Peyer's patch (tissue), 4 donors: ENCODE results near the gene APBB3.

Source experiments
- CTCF ChIP-seq, 6 experiments: fragments of 450-650 bp in 4 of 6; fragments of 200-600 bp in 2 of 6; sonication (generic) in 1 of 6; IDR thresholded peaks; one replicate each; pipeline ENCODE4 v1.5.1; 2017 to 2019; ENCODE audit warnings: antibody characterized with exemption in 6 of 6, mild to moderate bottlenecking in 3 of 6, moderate library complexity in 1 of 6
- POLR2A ChIP-seq, 2 donors: fragments of 450-650 bp; IDR thresholded peaks; one replicate each; pipeline ENCODE4 v1.5.1; 2017; ENCODE audit warnings: antibody characterized with exemption in 2 of 2, mild to moderate bottlenecking in 2 of 2, moderate library complexity in 2 of 2

DNA sequence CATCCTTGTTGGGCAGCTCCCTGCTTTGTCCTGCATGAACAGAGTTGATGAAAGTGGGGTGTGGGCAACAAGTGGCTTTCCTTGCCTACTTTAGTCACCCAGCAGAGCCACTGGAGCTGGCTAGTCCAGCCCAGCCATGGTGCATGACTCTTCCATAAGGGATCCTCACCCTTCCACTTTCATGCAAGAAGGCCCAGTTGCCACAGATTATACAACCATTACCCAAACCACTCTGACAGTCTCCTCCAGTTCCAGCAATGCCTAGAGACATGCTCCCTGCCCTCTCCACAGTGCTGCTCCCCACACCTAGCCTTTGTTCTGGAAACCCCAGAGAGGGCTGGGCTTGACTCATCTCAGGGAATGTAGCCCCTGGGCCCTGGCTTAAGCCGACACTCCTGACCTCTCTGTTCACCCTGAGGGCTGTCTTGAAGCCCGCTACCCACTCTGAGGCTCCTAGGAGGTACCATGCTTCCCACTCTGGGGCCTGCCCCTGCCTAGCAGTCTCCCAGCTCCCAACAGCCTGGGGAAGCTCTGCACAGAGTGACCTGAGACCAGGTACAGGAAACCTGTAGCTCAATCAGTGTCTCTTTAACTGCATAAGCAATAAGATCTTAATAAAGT lies 4.2 kb upstream of the APBB3 start:
- no peak for TF ChIP-seq CTCF (IDR thresholded peaks at IDR 0.05)
- TF ChIP-seq POLR2A (IDR thresholded peaks at IDR 0.05) = no peak
